Neural crest cell (in vitro differentiated cells): ENCODE measurements around the gene RPL26. TPM values are rescaled to one million over a fixed set of nuclear protein-coding genes. Genes with fewer than 3 reads are reported as not detected.

Source experiments
- DNase-seq: peaks from one replicate; pipeline ENCODE4 v3.0.0; 2021; ENCODE audit warnings: low read depth, mixed read lengths, low spot score
- H3K27ac Mint-ChIP-seq: one replicate; pipeline ENCODE4 v1.8.0; 2021; ENCODE audit warnings: mild to moderate bottlenecking, mixed read lengths; ENCODE audit not compliant: unreplicated experiment
- H3K27me3 Mint-ChIP-seq: 2 replicates; pipeline ENCODE4 v1.8.0; 2021; ENCODE audit warnings: low read depth, mild to moderate bottlenecking, mixed read lengths
- H3K36me3 Mint-ChIP-seq: 2 replicates; pipeline ENCODE4 v1.8.0; 2021; ENCODE audit warnings: low read depth, mild to moderate bottlenecking, mixed read lengths
- H3K4me1 Mint-ChIP-seq: 2 replicates; pipeline ENCODE4 v1.8.0; 2021; ENCODE audit warnings: mixed read lengths
- H3K4me3 Mint-ChIP-seq: one replicate; pipeline ENCODE4 v1.8.0; 2021; ENCODE audit warnings: mild to moderate bottlenecking, mixed read lengths
- H3K9me3 Mint-ChIP-seq: 2 replicates; pipeline ENCODE4 v1.8.0; 2021; ENCODE audit warnings: mixed read lengths
- CTCF ChIP-seq: fragments of 200-600 bp; sonication (generic); conservative IDR thresholded peaks from 2 replicates; pipeline ENCODE4 v1.5.0; 2021; ENCODE audit warnings: antibody characterized with exemption, mild to moderate bottlenecking
- total RNA-seq: library from RNA; stranded (reverse); gene quantifications from 2 replicates; pipeline ENCODE4 v1.2.1, GENCODE V29; 2021

The RPL26 gene
- total RNA-seq, 1 donor from 2014 or later: 1,793 TPM

DNA sequence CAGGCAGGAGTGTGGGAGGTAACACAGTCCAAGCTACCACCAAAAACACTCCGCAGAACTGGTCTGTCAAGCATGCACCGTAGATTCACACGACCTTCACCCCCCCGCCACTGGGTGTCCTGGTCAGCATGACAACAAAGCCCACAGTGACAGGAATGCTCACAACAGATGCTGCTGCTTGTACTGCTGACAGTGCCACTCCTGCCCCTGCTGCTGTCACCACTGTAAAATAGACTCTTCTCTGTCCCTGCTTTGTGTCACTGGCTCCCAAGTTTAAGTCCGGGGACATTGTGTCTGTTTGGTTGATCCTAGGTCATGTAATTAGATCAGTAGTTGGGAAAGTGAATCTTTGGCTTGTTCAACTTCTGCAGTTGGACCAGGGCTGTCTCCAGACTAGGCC lies 50.3 kb downstream of the RPL26 start:
- Mint-ChIP-seq H3K4me1 (peaks cover 11% of the 10 kb centered on the region), H3K27me3 (peaks cover 17% of the 10 kb centered on the region), H3K4me3 (no peak overlapping the region), H3K36me3 (no peaks in the 10 kb centered on the region), H3K27ac (no peak overlapping the region), H3K9me3 (no peaks in the 10 kb centered on the region)
- DNase-seq: peak; percentile 25
- TF ChIP-seq CTCF: no peak

DNA sequence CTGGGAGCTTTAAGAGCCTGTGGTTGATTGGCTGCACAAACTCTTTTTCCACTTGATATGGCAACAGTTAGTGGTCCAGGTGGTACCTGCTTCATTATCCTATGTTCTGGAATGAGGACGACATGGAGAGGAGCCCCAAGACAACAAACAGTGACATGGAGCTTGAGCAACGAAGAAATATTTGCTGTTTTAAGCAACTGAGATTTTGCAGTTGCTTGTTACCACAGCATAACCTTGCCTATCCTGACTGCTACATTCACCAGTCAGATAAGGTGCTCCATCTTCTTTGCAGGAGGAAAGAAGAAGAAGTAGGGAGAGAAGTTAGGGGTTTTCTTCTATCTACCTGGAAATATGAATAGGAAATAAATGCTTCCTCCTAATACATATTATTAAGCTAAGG lies 50.9 kb downstream of the RPL26 start:
- H3K4me1 Mint-ChIP-seq: peaks cover 12% of the 10 kb centered on the region
- H3K27ac Mint-ChIP-seq: no peak overlapping the region
- TF ChIP-seq CTCF: no peak
- peaks cover 21% of the 10 kb centered on the region for H3K27me3 Mint-ChIP-seq
- no peaks in the 10 kb centered on the region for H3K9me3 Mint-ChIP-seq
- H3K4me3 Mint-ChIP-seq: no peak overlapping the region
- no peak for DNase-seq
- H3K36me3 Mint-ChIP-seq: no peaks in the 10 kb centered on the region

Other genes with a start within 250 kb of the RPL26 start
- 38.3 and 51.6 TPM in 2 replicates for gene PER1, start 230.8 kb downstream of the RPL26 start, total RNA-seq
- 47.2 and 49.7 TPM in 2 replicates for gene VAMP2, start 220.2 kb downstream of the RPL26 start, total RNA-seq
- 41.4 and 45.7 TPM in 2 replicates for gene TMEM107, start 206.8 kb downstream of the RPL26 start, total RNA-seq
- 5.5 and 5.6 TPM in 2 replicates for gene BORCS6, start 193.0 kb downstream of the RPL26 start, total RNA-seq
- gene AURKB, start 172.6 kb downstream of the RPL26 start, total RNA-seq: 176 and 186 TPM in 2 replicates
- gene CTC1, start 135.1 kb downstream of the RPL26 start, total RNA-seq: 39.7 and 44.8 TPM in 2 replicates
- 201 and 217 TPM in 2 replicates for gene PFAS, start 133.9 kb downstream of the RPL26 start, total RNA-seq
- gene RANGRF, start 94.5 kb downstream of the RPL26 start, total RNA-seq: 48.5 and 51.0 TPM in 2 replicates
- 2.3 and 3.5 TPM in 2 replicates for gene SLC25A35, start 87.8 kb downstream of the RPL26 start, total RNA-seq
- gene ARHGEF15, start 73.0 kb downstream of the RPL26 start, total RNA-seq: not detected in 2 replicates
- gene ODF4, start 43.4 kb downstream of the RPL26 start, total RNA-seq: not detected in 2 replicates
- not detected in 2 replicates for gene RNF222, start 14.6 kb upstream of the RPL26 start, total RNA-seq
- gene NDEL1, start 52.7 kb upstream of the RPL26 start, total RNA-seq: 34.1 and 34.3 TPM in 2 replicates
- 270 and 273 TPM in 2 replicates for gene MYH10, start 247.5 kb upstream of the RPL26 start, total RNA-seq